Heart right ventricle (tissue), 16 donors: Measurements from ENCODE around the gene CLCN1. TPM values are rescaled to one million over a fixed set of nuclear protein-coding genes. Genes with fewer than 3 reads are reported as not detected.

Source experiments
- ATAC-seq, 8 donors: fragments of 200-7000 bp; cut with Tn5 transposase; one replicate each; pipeline ENCODE4 v1.9.1; 2020; ENCODE audit warnings: mild to moderate bottlenecking in 8 of 8, moderate library complexity in 8 of 8, moderate number of reproducible peaks in 1 of 8
- DNase-seq, 2 donors: peaks; one replicate each; pipeline ENCODE4 v3.0.0-alpha.2; 2020
- H3K27ac ChIP-seq, 10 donors: fragments of 200-600 bp; sonication (generic) in 2 of 10; one replicate each; pipeline versions ENCODE4 v1.5.0 to v1.8.0; 2020 to 2022; ENCODE audit warnings: mild to moderate bottlenecking in 3 of 10
- H3K27me3 ChIP-seq, 7 donors: fragments of 200-600 bp; one replicate each; pipeline ENCODE4 v1.8.0; 2021 to 2022; ENCODE audit warnings: mild to moderate bottlenecking in 2 of 7
- H3K36me3 ChIP-seq, 9 donors: fragments of 200-600 bp; sonication (generic) in 1 of 9; one replicate each; pipeline versions ENCODE4 v1.5.0 to v1.8.0; 2020 to 2022; ENCODE audit warnings: mild to moderate bottlenecking in 2 of 9
- H3K4me1 ChIP-seq, 9 donors: fragments of 200-600 bp; sonication (generic) in 1 of 9; one replicate each; pipeline versions ENCODE4 v1.5.0 to v1.8.0; 2020 to 2022; ENCODE audit warnings: mild to moderate bottlenecking in 4 of 9
- H3K4me3 ChIP-seq, 10 donors: fragments of 200-600 bp; sonication (generic) in 2 of 10; one replicate each; pipeline versions ENCODE4 v1.5.0 to v1.8.0; 2020 to 2022; ENCODE audit warnings: mild to moderate bottlenecking in 7 of 10, moderate library complexity in 2 of 10
- H3K9me3 ChIP-seq, 11 donors: fragments of 200-600 bp in 10 of 11; sonication (generic) in 2 of 11; one replicate each; pipeline versions ENCODE4 v1.5.0 to v1.8.0; 2013 to 2022; ENCODE audit warnings: mild to moderate bottlenecking in 2 of 11, control low read depth in 1 of 11, moderate library complexity in 1 of 11
- whole genome bisulfite sequencing, 2 donors: extraction: QIAGEN DNeasy Blood & Tissue Kit; methylation state at CpG; one replicate each; pipeline ENCODE4 v1.1.7; 2013; ENCODE audit warnings: inconsistent platforms in 1 of 2; 5-methylcytosine and 5-hydroxymethylcytosine counted together
- intact Hi-C, 10 donors: fragments of 100-400 bp; cut with DNase I; formaldehyde crosslinking; loops; one replicate each; pipeline versions ENCODE4 v1.11.1 to v1.14.2; 2022
- polyA plus RNA-seq, 2 donors: library from polyadenylated mRNA; stranded (reverse); fragments of 200-250 nt; gene quantifications; one replicate each; pipeline ENCODE4 v1.2.3, GENCODE V29; 2013
- total RNA-seq, 10 donors: library from RNA; stranded (reverse); fragmentation: NEBNext Ultra II Directional in 3 of 10; extraction: Animal tissue kit (Norgen Biotek cat#: 25700) in 3 of 10; gene quantifications; one replicate each; pipeline versions ENCODE4 v1.2.1 to v1.2.4, GENCODE V29; 2021 to 2023
- TF ChIP-seq, protein P1 (sequence below), 9 donors: fragments of 200-600 bp; sonication (generic) in 2 of 9; IDR thresholded peaks; one replicate each; pipeline versions ENCODE4 v1.5.0 to v1.8.0; 2021 to 2022; ENCODE audit warnings: antibody characterized with exemption in 9 of 9, mild to moderate bottlenecking in 5 of 9, moderate library complexity in 1 of 9
- donor health status: Arrhythmogenic right ventricular cardiomyopathy.
- donor health status: ischemic (EF 13 %, LVEDD 7.1; RV severe dilation, severe dysfunction).
- donor health status: healthy with polysubstance abuse.
- donor health status: DM: no; HTN: yes; CAD: no.
- donor health status: DM: no; HTN: no; CAD: no.
- donor health status: ischemic (EF 25% LVEDD 6.9; RV normal size, moderate dysfunction).
- donor health status: ischemic (EF 25% LVEDD 5.7; RV mildly dilated, moderate dysfunction).
- donor health status: healthy.
- donor health status: DM: yes; HTN: yes; CAD: no.
- donor health status: Ischemic cardiomyopathy.
- donor health status: ischemic (EF 35%, LVEDD 5.7; RV mildly dilated, moderate dysfunction).
- donor health status: nonischemic (EF 11% LVEDD 7.7; RV severe dilation, severe dysfunction).
- donor health status: DM: yes; HTN: yes; CAD: no.
- donor health status: PGD.
- donor health status: ischemic (EF 29% LVEDD 5.4; RV normal size, mild dysfunction).
- donor health status: nonischemic (EF 23%, LVEDD 6.1; RV moderate dilation, normal function).

Gene CLCN1
- total and polyA plus RNA-seq, 12 donors = 0.01 TPM; not detected in 11

DNA sequence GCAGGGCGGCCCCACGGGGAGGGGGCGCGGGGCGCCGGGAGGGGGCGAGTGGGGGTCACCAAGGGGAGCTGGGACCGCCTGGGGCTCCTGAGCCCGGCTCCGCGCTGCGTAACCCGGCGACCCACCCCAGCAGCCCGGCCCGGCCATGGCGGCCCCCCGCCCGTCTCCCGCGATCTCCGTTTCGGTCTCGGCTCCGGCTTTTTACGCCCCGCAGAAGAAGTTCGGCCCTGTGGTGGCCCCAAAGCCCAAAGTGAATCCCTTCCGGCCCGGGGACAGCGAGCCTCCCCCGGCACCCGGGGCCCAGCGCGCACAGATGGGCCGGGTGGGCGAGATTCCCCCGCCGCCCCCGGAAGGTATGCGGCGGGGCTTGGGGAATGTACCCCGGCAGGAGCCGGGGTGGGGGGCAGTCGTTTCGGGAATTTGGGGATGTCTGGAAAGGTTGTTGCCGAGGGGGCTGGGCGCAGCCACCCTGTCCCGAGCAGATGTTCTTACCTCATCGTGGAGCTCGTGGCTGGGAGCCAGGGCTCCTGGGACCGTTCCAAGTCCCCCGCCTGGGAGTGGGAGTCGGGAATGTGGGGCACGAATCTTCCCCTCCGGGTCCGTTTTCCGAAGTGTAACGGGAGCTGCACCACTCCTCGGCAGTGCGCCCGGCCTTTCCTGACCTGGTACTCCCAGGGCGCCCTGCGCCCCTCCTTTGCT is 65.7 kb downstream of the CLCN1 start:
- TF ChIP-seq, protein P1, sequence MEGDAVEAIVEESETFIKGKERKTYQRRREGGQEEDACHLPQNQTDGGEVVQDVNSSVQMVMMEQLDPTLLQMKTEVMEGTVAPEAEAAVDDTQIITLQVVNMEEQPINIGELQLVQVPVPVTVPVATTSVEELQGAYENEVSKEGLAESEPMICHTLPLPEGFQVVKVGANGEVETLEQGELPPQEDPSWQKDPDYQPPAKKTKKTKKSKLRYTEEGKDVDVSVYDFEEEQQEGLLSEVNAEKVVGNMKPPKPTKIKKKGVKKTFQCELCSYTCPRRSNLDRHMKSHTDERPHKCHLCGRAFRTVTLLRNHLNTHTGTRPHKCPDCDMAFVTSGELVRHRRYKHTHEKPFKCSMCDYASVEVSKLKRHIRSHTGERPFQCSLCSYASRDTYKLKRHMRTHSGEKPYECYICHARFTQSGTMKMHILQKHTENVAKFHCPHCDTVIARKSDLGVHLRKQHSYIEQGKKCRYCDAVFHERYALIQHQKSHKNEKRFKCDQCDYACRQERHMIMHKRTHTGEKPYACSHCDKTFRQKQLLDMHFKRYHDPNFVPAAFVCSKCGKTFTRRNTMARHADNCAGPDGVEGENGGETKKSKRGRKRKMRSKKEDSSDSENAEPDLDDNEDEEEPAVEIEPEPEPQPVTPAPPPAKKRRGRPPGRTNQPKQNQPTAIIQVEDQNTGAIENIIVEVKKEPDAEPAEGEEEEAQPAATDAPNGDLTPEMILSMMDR (IDR thresholded peaks at IDR 0.05) = no peak
- Histone ChIP-seq H3K9me3 (no peaks in the 10 kb centered on the region), H3K4me3 (peak overlapping the region; percentile 79 to 100 (median 96)), H3K27me3 (no peaks in the 10 kb centered on the region), H3K27ac (peak overlapping the region; percentile 97 to 100 (median 100)), H3K4me1 (peaks cover 8 to 82% (median 56%) of the 10 kb centered on the region in 9 donors), H3K36me3 (peaks cover 0 to 42% (median 0%) of the 10 kb centered on the region in 9 donors)
- DNase-seq (peak; percentile 84 to 86), ATAC-seq (peak in 7 of 8 donors; percentile 1 to 12 (median 8))
- intact Hi-C loops = loop anchor here in 5 of 10 donors (2.0 to 10.0 kb wide), 5 partner anchors 35 to 119 kb away; partner anchors contain the start of gene GSTK1 (in 2 of the 5)
- WGBS, 2 donors = 1% methylated on average over 49 to 64 of the region's 64 CpGs

DNA sequence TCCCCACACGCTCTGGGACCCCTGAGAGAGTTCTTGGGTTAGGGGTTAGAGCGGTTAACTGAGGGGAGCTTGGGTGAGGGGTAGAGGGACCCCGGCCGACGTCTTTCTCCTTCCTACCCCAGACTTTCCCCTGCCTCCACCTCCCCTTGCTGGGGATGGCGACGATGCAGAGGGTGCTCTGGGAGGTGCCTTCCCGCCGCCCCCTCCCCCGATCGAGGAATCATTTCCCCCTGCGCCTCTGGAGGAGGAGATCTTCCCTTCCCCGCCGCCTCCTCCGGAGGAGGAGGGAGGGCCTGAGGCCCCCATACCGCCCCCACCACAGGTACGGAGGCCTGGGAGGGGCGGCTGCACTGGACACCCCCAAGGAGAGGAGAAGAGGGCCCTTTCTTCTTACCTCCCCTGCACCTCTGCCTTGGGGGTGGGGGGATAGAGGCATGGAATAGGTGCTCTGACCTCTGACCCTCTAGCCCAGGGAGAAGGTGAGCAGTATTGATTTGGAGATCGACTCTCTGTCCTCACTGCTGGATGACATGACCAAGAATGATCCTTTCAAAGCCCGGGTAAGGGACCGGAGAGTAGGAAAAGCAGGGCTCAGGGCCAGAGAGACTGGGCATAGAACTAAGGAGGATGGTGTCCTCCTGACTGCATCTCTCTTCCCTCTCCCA is 66.3 kb downstream of the CLCN1 start:
- WGBS, 2 donors = 6 to 14% methylated on average over 19 to 21 of the region's 21 CpGs
- Histone ChIP-seq H3K27ac (peak overlapping the region; percentile 97 to 100 (median 100)), H3K36me3 (peaks cover 0 to 49% (median 0%) of the 10 kb centered on the region in 9 donors), H3K4me1 (peaks cover 10 to 82% (median 63%) of the 10 kb centered on the region in 9 donors), H3K9me3 (no peaks in the 10 kb centered on the region), H3K27me3 (no peaks in the 10 kb centered on the region), H3K4me3 (peak overlapping the region; percentile 79 to 100 (median 96))
- TF ChIP-seq, protein P1 (IDR thresholded peaks at IDR 0.05) = no peak
- intact Hi-C loops = loop anchor here in 4 of 10 donors (5.0 to 10.0 kb wide), 4 partner anchors 35 to 120 kb away; partner anchors contain the start of gene GSTK1 (in 2 of the 4)
- no peak for ATAC-seq
- DNase-seq = no peak

DNA sequence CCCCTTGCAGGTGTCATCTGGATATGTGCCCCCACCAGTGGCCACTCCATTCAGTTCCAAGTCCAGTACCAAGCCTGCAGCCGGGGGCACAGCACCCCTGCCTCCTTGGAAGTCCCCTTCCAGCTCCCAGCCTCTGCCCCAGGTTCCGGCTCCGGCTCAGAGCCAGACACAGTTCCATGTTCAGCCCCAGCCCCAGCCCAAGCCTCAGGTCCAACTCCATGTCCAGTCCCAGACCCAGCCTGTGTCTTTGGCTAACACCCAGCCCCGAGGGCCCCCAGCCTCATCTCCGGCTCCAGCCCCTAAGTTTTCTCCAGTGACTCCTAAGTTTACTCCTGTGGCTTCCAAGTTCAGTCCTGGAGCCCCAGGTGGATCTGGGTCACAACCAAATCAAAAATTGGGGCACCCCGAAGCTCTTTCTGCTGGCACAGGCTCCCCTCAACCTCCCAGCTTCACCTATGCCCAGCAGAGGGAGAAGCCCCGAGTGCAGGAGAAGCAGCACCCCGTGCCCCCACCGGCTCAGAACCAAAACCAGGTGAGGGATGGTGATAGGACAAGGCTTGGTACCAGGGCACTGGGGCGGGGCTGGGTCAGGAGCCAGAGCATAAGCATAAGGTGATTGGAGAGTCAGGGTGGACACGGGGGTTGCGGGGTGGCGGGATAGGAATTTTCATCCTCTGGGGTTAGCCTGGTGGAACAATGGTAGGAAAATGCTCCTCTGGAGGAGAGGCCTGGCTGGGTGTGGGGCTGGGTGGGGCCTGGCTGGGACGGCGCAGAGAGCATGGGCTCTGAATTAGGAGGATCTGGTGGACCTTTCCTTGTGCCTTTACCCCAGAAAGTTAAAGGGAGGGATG is 67.1 kb downstream of the CLCN1 start:
- Histone ChIP-seq H3K27me3 (no peaks in the 10 kb centered on the region), H3K27ac (peak overlapping the region in 9 of 10 donors; percentile 97 to 100 (median 100)), H3K4me1 (peaks cover 11 to 82% (median 68%) of the 10 kb centered on the region in 9 donors), H3K4me3 (peak overlapping the region in 9 of 10 donors; percentile 79 to 100 (median 95)), H3K36me3 (peaks cover 0 to 57% (median 2%) of the 10 kb centered on the region in 9 donors), H3K9me3 (no peaks in the 10 kb centered on the region)
- DNase-seq = no peak
- WGBS, 2 donors = 70% methylated on average over 15 of the region's 15 CpGs
- TF ChIP-seq, protein P1 (IDR thresholded peaks at IDR 0.05) = no peak
- ATAC-seq = no peak
- intact Hi-C loops = loop anchor here in 4 of 10 donors (5.0 to 10.0 kb wide), 4 partner anchors 34 to 121 kb away; partner anchors contain the start of gene GSTK1 (in 2 of the 4)
